Right lobe of liver (tissue), 6 donors: ENCODE measurements around the gene ANXA4. TPM values are rescaled to one million over a fixed set of nuclear protein-coding genes. Genes with fewer than 3 reads are reported as not detected.

ENCODE experiments used
- ATAC-seq, 4 donors: fragments of 200-7000 bp; cut with Tn5 transposase; one replicate each; pipeline ENCODE4 v1.9.1; 2020; ENCODE audit warnings: mild to moderate bottlenecking in 4 of 4, moderate library complexity in 4 of 4
- DNase-seq, 3 donors: peaks; one replicate each; pipeline ENCODE4 v3.0.0-alpha.2; 2020
- H3K27ac ChIP-seq, 3 donors: fragments of 200-600 bp; one replicate each; pipeline ENCODE4 v1.8.0; 2022
- H3K27me3 ChIP-seq, 2 donors: fragments of 200-600 bp; one replicate each; pipeline ENCODE4 v1.8.0; 2022
- H3K36me3 ChIP-seq, 4 donors: fragments of 200-600 bp; sonication (generic) in 1 of 4; one replicate each; pipeline versions ENCODE4 v1.5.1 to v1.8.0; 2017 to 2022; ENCODE audit warnings: control low read depth in 1 of 4
- H3K4me1 ChIP-seq, 4 donors: fragments of 200-600 bp; sonication (generic) in 1 of 4; one replicate each; pipeline versions ENCODE4 v1.5.1 to v1.8.0; 2017 to 2022; ENCODE audit warnings: control low read depth in 1 of 4
- H3K4me3 ChIP-seq, 3 donors: fragments of 200-600 bp; one replicate each; pipeline ENCODE4 v1.8.0; 2022
- H3K9me3 ChIP-seq, 4 donors: fragments of 200-600 bp; sonication (generic) in 1 of 4; one replicate each; pipeline versions ENCODE4 v1.5.1 to v1.8.0; 2017 to 2022; ENCODE audit warnings: control low read depth in 1 of 4
- POLR2A ChIP-seq: fragments of 450-650 bp; IDR thresholded peaks from one replicate; pipeline ENCODE4 v1.6.1; 2017; ENCODE audit warnings: antibody characterized with exemption, mild to moderate bottlenecking
- WGBS: methylation state at CpG from one replicate; pipeline ENCODE4 v1.1.6; 2018; ENCODE audit warnings: low coverage, low lambda C conversion rate; ENCODE audit not compliant: insufficient coverage; ENCODE audit errors: missing lambda C conversion rate; 5-methylcytosine and 5-hydroxymethylcytosine counted together
- intact Hi-C, 2 donors: fragments of 100-400 bp; cut with DNase I; formaldehyde crosslinking; loops; one replicate each; pipeline versions ENCODE4 v1.11.2 to v1.14.1; 2022
- total RNA-seq, 6 experiments: library from RNA; depleted of rRNA in 2 of 6; stranded (reverse); fragments of >200 nt in 2 of 6; fragmentation: NEBNext Ultra II Directional in 3 of 6; extraction: Animal tissue kit (Norgen Biotek cat#: 25700) in 3 of 6; gene quantifications; one replicate each; pipeline versions ENCODE4 v1.1.0 to v1.2.4, GENCODE V29; 2016 to 2023
- TF ChIP-seq, protein P1 (sequence below), 4 donors: fragments of 200-600 bp in 3 of 4; fragments of 450-650 bp in 1 of 4; IDR thresholded peaks; one replicate each; pipeline versions ENCODE4 v1.5.1 to v1.8.0; 2016 to 2022; ENCODE audit warnings: antibody characterized with exemption in 4 of 4, mild to moderate bottlenecking in 2 of 4
- donor health status: DM: no; HTN: yes; CAD: no.
- donor health status: DM: no; HTN: no; CAD: no.
- donor health status: DM: no; HTN: no; CAD: no.
- donor health status: DM: no; HTN: yes; CAD: no.
- donor health status: DM: no; HTN: yes; CAD: no.

ANXA4 gene
- total RNA-seq, 6 experiments from 2014 or later, result 53.5 to 173 (median 92.1) TPM

DNA sequence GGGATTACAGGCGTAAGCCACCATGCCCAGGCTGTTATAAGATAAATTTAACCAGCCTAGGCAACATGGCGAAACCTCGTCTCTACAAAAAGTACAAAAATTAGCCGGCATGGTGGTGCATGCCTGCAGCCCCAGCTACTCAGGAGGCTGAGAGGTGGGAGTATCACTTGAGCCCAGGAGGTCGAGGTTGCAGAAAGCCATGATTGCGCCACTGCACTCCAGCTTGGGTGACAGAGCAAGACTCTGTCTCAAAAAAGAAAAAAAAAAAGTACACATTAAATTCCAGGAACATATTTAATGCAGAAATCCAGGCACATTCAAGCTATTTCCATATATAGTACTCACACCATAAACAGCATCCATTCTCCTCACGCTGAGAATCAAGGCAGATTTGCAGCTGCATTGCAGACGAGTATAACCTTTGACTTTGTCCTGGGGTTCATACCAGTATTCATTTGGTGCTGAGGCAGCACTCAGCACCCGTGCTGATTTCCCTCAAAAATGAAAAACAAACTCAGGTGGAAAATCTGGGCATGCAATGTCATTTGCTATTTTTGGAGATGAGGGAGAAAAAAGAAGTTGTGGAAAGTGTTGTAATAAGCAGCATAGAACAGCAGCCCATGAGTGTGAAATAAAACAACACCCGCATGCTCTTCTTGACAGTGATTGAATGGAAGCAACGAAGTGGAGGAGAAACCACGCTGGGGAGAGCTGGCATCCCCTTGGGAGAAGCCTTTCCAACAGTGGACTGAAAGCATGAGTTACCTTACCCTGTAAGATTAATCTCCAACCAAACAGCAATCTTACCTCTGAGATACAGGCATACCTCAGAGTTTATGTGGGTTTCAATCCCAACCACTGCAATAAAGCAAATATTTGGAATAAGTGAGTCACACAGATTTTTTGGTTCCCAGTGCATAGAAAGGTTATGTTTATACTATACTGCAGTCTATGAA is 46.8 kb upstream of the ANXA4 start:
- ATAC-seq (peak; percentile 50 to 89 (median 70)), DNase-seq (no peak)
- TF ChIP-seq, protein P1, sequence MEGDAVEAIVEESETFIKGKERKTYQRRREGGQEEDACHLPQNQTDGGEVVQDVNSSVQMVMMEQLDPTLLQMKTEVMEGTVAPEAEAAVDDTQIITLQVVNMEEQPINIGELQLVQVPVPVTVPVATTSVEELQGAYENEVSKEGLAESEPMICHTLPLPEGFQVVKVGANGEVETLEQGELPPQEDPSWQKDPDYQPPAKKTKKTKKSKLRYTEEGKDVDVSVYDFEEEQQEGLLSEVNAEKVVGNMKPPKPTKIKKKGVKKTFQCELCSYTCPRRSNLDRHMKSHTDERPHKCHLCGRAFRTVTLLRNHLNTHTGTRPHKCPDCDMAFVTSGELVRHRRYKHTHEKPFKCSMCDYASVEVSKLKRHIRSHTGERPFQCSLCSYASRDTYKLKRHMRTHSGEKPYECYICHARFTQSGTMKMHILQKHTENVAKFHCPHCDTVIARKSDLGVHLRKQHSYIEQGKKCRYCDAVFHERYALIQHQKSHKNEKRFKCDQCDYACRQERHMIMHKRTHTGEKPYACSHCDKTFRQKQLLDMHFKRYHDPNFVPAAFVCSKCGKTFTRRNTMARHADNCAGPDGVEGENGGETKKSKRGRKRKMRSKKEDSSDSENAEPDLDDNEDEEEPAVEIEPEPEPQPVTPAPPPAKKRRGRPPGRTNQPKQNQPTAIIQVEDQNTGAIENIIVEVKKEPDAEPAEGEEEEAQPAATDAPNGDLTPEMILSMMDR (IDR thresholded peaks at IDR 0.05), result no peak
- TF ChIP-seq POLR2A, result no peak
- Histone ChIP-seq H3K27me3 (no peaks in the 10 kb centered on the region), H3K9me3 (no peaks in the 10 kb centered on the region), H3K4me3 (no peak overlapping the region), H3K4me1 (peaks cover 0 to 13% (median 0%) of the 10 kb centered on the region in 4 donors), H3K36me3 (no peaks in the 10 kb centered on the region), H3K27ac (peak overlapping the region in 2 of 3 donors; percentile 33 to 39)
- WGBS, result 57% methylated on average over 12 of the region's 12 CpGs
- intact Hi-C loops, result no loop called here

DNA sequence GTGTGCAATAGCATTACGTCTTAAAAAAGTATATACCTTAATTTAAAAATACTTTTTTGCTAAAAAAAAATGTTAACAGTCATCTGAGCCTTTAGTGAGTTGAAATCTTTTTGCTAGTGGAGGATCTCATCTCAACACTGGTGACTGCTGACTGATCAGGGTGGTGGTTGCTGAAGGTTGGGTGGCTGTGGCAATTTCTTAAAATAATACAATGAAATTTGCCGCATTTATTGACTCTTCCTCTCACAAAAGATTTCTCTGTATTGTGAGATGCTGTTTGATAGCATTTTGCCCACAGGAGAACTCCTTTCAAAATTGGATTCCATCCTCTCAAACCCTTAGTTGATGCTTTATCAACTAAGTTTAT is 46.1 kb upstream of the ANXA4 start:
- H3K4me1 ChIP-seq, result peaks cover 0 to 13% (median 0%) of the 10 kb centered on the region in 4 donors
- intact Hi-C loops, result no loop called here
- TF ChIP-seq, protein P1 (IDR thresholded peaks at IDR 0.05), result no peak
- no peak for TF ChIP-seq POLR2A
- 55% methylated on average over 2 of the region's 2 CpGs for WGBS
- no peaks in the 10 kb centered on the region for H3K27me3 ChIP-seq
- ATAC-seq (no peak), DNase-seq (no peak)
- H3K27ac ChIP-seq, result peak overlapping the region in 1 of 3 donors; percentile 33
- H3K36me3 ChIP-seq, result no peaks in the 10 kb centered on the region
- H3K9me3 ChIP-seq, result no peaks in the 10 kb centered on the region
- H3K4me3 ChIP-seq, result no peak overlapping the region

DNA sequence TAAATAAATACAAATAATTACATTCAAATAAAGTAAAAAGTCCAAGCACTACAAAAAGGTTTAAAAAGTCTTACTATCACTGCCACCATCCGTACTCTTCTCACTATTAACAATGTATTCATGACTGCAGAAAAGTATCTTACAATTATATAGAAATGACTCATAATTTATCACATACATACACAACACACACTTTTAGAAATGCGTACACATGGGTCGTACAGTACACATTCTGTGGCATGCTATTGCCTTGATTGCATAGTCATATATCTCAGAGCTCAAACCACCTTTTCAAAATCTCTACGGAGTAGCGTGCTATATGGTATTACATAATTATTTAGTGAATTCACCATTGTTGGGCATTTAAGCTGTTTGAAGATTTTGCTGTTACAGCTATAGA is 41.6 kb upstream of the ANXA4 start:
- TF ChIP-seq POLR2A, result no peak
- TF ChIP-seq, protein P1 (IDR thresholded peaks at IDR 0.05), result no peak
- Histone ChIP-seq H3K27me3 (no peaks in the 10 kb centered on the region), H3K27ac (no peak overlapping the region), H3K9me3 (no peaks in the 10 kb centered on the region), H3K4me3 (no peak overlapping the region), H3K4me1 (peaks cover 0 to 4% (median 0%) of the 10 kb centered on the region in 4 donors), H3K36me3 (no peaks in the 10 kb centered on the region)
- no peak for ATAC-seq
- 88% methylated on average over 5 of the region's 5 CpGs for whole genome bisulfite sequencing
- DNase-seq, result no peak
- intact Hi-C loops, result no loop called here

DNA sequence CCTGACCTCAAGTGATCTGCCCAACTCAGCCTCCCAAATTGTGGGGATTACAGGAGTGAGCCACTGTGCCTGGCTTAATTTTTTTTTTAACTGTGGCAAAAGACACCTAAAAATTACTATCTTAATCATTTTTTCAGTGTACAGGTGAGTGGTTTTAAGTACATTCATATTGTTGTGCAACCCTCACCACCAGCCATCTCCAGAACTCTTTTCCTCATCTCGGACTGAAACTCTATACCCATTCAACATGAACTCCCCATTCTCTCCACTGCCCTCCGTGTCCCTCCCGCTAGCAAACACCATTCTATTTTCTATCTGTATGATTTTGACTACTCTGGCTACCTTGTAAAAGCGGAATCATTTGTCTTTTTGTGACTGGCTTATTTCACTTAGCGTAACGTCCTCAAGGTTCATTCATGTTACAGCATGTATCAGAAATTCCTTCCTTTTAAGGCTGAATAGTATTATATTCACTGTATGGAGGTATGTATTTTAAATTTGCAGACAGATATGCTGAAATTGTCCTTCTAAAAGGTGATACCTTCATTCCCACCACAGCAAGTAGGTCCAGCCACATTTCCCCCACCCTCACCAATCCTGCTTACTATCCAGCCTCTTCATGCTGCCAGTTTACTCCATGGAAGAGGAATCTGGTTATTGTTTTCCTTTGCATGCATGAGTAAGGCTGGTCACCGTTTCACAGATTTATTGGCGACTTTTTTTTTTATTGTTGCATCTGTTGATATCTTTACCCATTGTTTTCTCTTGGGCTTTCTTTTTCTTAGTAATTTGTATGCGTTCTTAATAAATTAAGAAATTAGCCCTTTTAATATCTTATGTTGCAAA is 40.6 kb upstream of the ANXA4 start:
- ATAC-seq, result no peak
- intact Hi-C loops, result no loop called here
- H3K27me3 ChIP-seq, result no peaks in the 10 kb centered on the region
- H3K9me3 ChIP-seq, result no peaks in the 10 kb centered on the region
- TF ChIP-seq, protein P1 (IDR thresholded peaks at IDR 0.05), result no peak
- TF ChIP-seq POLR2A, result no peak
- WGBS, result 84% methylated on average over 9 of the region's 9 CpGs
- DNase-seq, result no peak
- no peak overlapping the region for H3K27ac ChIP-seq
- no peak overlapping the region for H3K4me3 ChIP-seq
- no peaks in the 10 kb centered on the region for H3K4me1 ChIP-seq
- H3K36me3 ChIP-seq, result no peaks in the 10 kb centered on the region
